Lower leg skin (tissue), 4 donors: ENCODE results near the gene CYBA. TPM values are rescaled to one million over a fixed set of nuclear protein-coding genes. Genes with fewer than 3 reads are reported as not detected.

Source experiments
- DNase-seq, 2 donors: peaks; one replicate each; pipeline ENCODE4 v3.0.0-alpha.2; 2019; ENCODE audit warnings: low spot score in 2 of 2
- H3K4me3 ChIP-seq: fragments of 200-600 bp; sonication (generic); 2 replicates; pipeline ENCODE4 v1.5.1; 2017; ENCODE audit warnings: mild to moderate bottlenecking, low read depth; ENCODE audit not compliant: poor library complexity, severe bottlenecking
- CTCF ChIP-seq, 3 donors: fragments of 450-650 bp; IDR thresholded peaks; one replicate each; pipeline ENCODE4 v1.5.1; 2016; ENCODE audit warnings: antibody characterized with exemption in 3 of 3, mild to moderate bottlenecking in 3 of 3, moderate library complexity in 2 of 3
- POLR2A ChIP-seq, 2 donors: fragments of 450-650 bp; IDR thresholded peaks; one replicate each; pipeline ENCODE4 v1.6.1; 2016 to 2017; ENCODE audit warnings: antibody characterized with exemption in 2 of 2, mild to moderate bottlenecking in 1 of 2, moderate library complexity in 1 of 2
- WGBS, 2 donors: methylation state at CpG; one replicate each; pipeline ENCODE4 v1.1.5; 2018; 5-methylcytosine and 5-hydroxymethylcytosine counted together
- intact Hi-C: fragments of 100-400 bp; cut with DNase I; formaldehyde crosslinking; loops from one replicate; pipeline ENCODE4 v1.15.0; 2023; ENCODE audit warnings: low total_unique reads
- total RNA-seq, 4 donors: library from RNA; depleted of rRNA; stranded (reverse); fragments of >200 nt; gene quantifications; one replicate each; pipeline ENCODE4 v1.1.0, GENCODE V29; 2016

CYBA gene
- total RNA-seq, 4 donors from 2014 or later = 30.5 to 93.2 (median 44.7) TPM

- DNase-seq = no peak
- intact Hi-C loops = no loop called here
- 60 to 80% methylated on average over 6 to 35 of the region's 39 CpGs for WGBS, 2 donors
- TF ChIP-seq POLR2A (IDR thresholded peaks at IDR 0.05) = no peak
- TF ChIP-seq CTCF (IDR thresholded peaks at IDR 0.05) = no peak
- H3K4me3 ChIP-seq = no peak overlapping the region
These were observed 42.7 kb upstream of the CYBA start for GRCh38 chr16:88693420-88694177.

- H3K4me3 ChIP-seq = no peak overlapping the region
- DNase-seq = no peak
- WGBS, 2 donors = 74 to 81% methylated on average over 10 of the region's 10 CpGs
- intact Hi-C loops = no loop called here
- TF ChIP-seq CTCF (IDR thresholded peaks at IDR 0.05) (no peak), POLR2A (IDR thresholded peaks at IDR 0.05) (no peak)
These were observed 42.0 kb upstream of the CYBA start for GRCh38 chr16:88692861-88693260.

GRCh38 chr16:88691924-88692560 is 41.2 kb upstream of the CYBA start:
- DNase-seq = no peak
- WGBS, 2 donors = 46 to 64% methylated on average over 9 to 19 of the region's 26 CpGs
- H3K4me3 ChIP-seq = no peak overlapping the region
- intact Hi-C loops = no loop called here
- TF ChIP-seq POLR2A (IDR thresholded peaks at IDR 0.05) (no peak), CTCF (IDR thresholded peaks at IDR 0.05) (no peak)

- H3K4me3 ChIP-seq = no peak overlapping the region
- no peak for DNase-seq
- WGBS, 2 donors = 51 to 75% methylated on average over 29 to 33 of the region's 33 CpGs
- intact Hi-C loops = no loop called here
- no peak for TF ChIP-seq POLR2A (IDR thresholded peaks at IDR 0.05)
These were observed 40.4 kb upstream of the CYBA start for GRCh38 chr16:88691129-88691813.

- peak in 1 of 2 donors; percentile 80 for DNase-seq
- TF ChIP-seq CTCF (IDR thresholded peaks at IDR 0.05) = no peak
- no peak for TF ChIP-seq POLR2A (IDR thresholded peaks at IDR 0.05)
- 76 to 78% methylated on average over 20 to 21 of the region's 21 CpGs for WGBS, 2 donors
- H3K4me3 ChIP-seq = no peak overlapping the region
- intact Hi-C loops = no loop called here
These were observed 39.7 kb upstream of the CYBA start for GRCh38 chr16:88690341-88691128.
